ENCODE measurements around the gene WDR26.
A peak's percentile ranks its signal among the peaks of the same experiment; 100 is the strongest.
"Not testable (repeated sequence)": the region's sequence is repeated elsewhere in the genome, so short reads cannot be mapped to it uniquely, and the experiment has no call there.

The WDR26 gene

GRCh38 chr1:224433701-224434672 is 610 bp downstream of the WDR26 start:
- DNase-seq (ENCODE audit: low read depth), result peak; percentile 27

- peak; percentile 11 for DNase-seq (ENCODE audit: low read depth)
Observed at GRCh38 chr1:224433041-224433691, 1.4 kb downstream of the WDR26 start.

DNA sequence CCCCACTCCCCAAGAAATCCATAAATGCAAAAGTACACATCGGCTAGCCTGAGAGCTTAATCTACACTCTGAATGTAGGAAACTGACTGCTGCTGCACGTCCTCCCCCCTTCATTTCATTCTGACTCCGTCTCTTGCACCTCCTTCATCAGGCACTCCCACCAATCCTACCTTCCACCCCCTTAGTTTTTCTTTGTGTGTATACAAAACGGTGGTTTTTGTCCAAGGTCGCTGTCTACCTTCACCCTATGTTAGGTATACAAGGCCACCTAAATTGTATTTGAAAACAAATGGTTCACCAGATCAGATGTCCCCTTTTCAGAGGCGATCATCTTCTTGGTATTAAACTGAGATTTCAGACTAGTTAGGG is 1.9 kb downstream of the WDR26 start:
- no peak for DNase-seq (ENCODE audit: low read depth)

DNA sequence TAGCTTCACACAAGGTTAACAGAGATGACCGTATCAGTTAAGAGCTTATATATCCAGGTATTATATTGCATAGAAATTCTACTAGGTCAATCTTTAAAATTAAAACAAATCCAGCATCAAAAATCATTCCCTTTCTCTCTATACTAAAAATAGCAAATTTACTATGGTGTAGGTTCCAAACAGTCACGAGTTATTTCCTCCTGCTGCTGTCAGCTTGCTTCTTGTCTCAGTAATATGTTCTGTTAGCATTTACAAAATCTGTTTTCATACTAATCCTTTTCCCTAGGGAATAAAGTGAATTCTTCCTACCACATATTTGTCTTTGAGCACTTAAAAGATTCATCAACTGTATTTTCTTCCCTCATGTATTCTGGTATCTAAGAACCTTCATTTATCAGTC is 2.5 kb downstream of the WDR26 start:
- no peak for DNase-seq (ENCODE audit: low read depth)

GRCh38 chr1:224431726-224432125 is 2.9 kb downstream of the WDR26 start:
- DNase-seq (ENCODE audit: low read depth), result no peak

- DNase-seq (ENCODE audit: low read depth), result peak; percentile 7
Observed at GRCh38 chr1:224430511-224431113, 4.0 kb downstream of the WDR26 start.

- DNase-seq (ENCODE audit: low read depth), result no peak
Observed at GRCh38 chr1:224429616-224430326, 4.8 kb downstream of the WDR26 start.

GRCh38 chr1:224428713-224429112 is 5.9 kb downstream of the WDR26 start:
- not testable (repeated sequence) for DNase-seq (ENCODE audit: low read depth)

DNA sequence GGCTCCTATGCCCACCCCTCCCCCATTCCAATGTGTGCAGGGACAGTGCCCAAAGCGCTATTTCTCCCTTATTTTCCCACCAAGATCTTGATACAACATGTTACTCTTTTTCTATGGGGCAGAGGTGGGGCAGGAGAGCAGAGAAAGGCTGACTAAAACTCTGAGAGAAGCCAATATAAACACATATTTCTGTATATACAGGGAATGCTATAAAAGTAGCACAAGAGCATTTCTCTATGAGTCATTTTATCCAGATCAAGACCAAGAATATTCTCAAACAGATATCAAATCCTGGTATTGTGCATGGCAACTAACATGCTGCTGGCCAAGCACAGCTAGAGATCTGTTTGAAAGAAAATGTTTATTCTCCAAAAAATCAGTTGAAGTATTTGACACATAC is 7.3 kb downstream of the WDR26 start:
- no peak for DNase-seq (ENCODE audit: low read depth)

- not testable (repeated sequence) for DNase-seq (ENCODE audit: low read depth)
Observed at GRCh38 chr1:224426869-224427268, 7.7 kb downstream of the WDR26 start.

- DNase-seq (ENCODE audit: low read depth), result no peak
Observed at GRCh38 chr1:224425279-224425884, 9.2 kb downstream of the WDR26 start.

DNA sequence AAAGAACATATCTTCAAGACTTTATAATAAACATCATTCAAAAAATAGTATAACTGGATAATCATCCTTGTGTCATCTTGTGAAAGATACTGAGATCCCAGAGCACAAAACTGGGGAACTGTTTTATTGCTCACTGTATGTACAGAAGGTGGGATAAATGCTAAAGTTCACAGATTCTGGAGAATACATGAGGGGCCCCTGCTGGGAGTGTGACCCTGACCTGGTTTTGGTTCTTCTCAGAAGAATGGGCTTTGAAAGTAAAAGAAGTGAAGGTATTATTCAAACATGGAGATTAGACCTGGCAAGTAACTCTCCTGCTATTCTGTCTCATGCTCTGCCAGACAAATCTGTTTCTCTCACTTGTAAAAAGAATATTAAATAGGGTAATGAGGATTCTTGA is 14.5 kb downstream of the WDR26 start:
- DNase-seq (ENCODE audit: low read depth), result no peak

GRCh38 chr1:224411766-224412165 is 22.8 kb downstream of the WDR26 start:
- no peak for DNase-seq (ENCODE audit: low read depth)

DNA sequence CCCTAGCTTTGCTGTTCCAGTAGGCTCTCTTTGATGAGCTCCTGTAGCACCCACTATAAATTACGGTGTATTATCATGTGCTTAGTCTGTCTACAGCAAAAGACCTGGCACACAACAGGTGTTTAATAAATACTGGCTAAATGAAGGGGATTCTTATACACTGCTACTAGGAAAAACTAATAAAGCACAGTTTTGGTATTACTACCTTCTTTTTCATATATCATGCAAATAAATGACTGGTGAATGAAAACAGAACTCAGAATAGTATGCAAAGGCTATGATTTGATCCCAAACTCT is 26.4 kb downstream of the WDR26 start:
- DNase-seq (ENCODE audit: low read depth), result no peak

DNA sequence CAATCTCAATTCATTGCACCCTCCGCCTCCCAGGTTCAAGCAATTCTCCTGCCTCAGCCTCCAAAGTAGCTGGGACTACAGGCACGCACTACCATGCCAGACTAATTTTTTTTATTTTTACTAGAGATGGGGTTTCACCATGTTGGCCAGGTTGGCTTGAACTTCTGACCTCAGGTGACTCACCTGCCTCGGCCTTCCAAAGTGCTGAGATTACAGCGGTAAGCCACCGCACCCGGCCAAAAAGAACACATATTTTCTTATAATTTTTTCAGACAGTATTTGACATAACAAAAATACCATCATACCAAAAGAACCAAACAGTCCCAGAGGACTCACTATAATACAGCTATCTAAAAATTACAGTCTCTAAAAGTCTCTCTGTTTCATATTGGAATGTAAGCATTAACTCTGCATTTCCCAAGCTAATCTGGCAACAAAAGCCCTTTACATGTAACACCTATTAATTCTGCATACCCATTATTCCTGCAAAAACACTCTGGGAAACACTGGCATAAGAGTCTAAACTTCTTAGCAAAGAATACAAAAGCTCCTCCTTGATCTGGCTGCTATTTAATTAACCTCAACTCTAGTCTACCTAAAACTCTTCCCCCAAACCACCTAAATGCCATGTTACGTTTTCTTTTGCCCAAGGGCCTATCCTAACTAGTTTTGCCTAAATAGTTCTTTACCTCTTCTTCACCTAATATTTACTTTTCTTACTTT is 26.9 kb downstream of the WDR26 start:
- no peak for DNase-seq (ENCODE audit: low read depth)

- DNase-seq (ENCODE audit: low read depth), result no peak
Observed at GRCh38 chr1:224406216-224406615, 28.4 kb downstream of the WDR26 start.

- DNase-seq (ENCODE audit: low read depth), result no peak
Observed at GRCh38 chr1:224405604-224405970, 29.0 kb downstream of the WDR26 start.

DNA sequence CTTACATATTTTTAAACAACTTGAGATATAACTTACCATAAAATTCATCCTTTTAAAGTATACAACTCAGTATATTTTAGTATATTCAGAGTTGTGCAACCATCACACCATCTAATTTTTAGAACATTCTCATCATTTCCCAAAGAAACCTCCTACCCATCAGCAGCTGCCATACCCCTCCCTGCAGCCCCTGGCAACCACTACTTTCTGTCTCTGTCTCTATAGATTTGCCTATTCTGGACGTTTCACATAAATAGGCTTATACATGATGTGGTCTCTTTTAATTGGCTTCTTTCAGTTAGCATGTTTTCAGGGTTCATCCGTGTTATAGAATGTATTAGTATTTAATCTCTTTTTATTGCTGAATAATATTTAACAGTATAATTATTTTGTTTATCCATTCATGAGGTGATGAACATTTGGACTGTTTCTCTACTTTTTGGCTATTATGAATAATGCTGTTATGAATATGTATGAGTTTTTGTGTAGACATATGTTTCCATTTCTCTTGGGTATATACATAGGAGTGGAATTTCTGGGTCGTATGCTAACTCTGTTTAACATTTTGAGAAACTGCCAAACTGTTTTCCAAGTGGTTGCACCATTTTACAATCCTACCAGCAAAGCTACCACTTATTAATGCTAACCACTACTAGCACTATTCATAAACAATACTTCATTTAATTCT is 29.5 kb downstream of the WDR26 start:
- no peak for DNase-seq (ENCODE audit: low read depth)

GRCh38 chr1:224402472-224403036 is 32.0 kb downstream of the WDR26 start:
- no peak for DNase-seq (ENCODE audit: low read depth)

- no peak for DNase-seq (ENCODE audit: low read depth)
Observed at GRCh38 chr1:224399887-224400286, 34.7 kb downstream of the WDR26 start.

DNA sequence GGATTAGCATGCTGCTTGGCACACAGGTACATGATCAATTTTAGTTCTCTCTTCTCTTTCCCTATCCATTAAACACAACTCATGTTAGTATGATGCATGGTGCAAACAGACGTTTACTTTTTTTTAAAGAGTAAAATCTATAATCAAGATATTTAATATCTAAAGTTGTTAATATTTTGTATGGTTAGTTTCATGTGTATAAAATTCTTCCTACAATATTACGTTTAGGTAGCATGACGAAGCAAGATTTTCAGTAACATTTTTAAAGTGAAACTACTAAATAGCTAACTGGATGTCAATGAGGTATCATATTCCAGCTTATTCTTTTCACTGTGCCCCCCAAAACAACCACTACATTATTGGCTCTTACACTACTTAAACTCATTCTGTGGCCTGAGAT is 41.3 kb downstream of the WDR26 start:
- no peak for DNase-seq (ENCODE audit: low read depth)

Measured in activated T-cell treated with anti-CD3 and anti-CD28 coated beads for 1 hour (primary cell).